ENCODE results near the gene LSM7. TPM values are rescaled to one million over a fixed set of nuclear protein-coding genes. Genes with fewer than 3 reads are reported as not detected.

Gene LSM7
- total and polyA plus RNA-seq, 2 of the 13 experiments (the other 11 are each of a cell fraction or from before 2014, with no cell fraction given): 140 to 205 TPM

DNA sequence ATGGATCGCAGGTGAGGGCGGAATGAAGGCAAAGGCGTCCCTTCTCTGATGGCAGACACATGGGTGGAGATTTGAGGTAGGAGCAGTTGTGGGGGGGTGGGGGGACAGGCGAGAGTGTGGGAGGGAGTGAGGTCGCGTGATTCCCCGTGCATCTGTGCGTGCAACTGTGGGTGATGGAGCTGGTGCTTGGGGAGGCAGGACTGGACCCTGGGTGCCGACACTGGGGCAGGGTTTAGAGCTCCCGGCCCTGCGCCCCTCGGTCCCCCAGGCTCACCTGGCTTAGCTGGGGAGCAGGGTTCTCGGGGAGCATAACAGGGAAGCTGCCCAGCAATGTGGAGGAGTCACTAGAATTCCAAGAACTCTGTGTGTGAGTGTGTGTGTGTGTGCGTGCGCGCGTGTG lies 35.0 kb upstream of the LSM7 start:
- H4K20me1 ChIP-seq (ENCODE audit: insufficient read depth, low read length): no peaks in the 10 kb centered on the region; the same call in 1 of the 2 replicates
- in situ Hi-C loops (cut with HindIII; ENCODE audit: extremely low pct_ligation_motif_present, low pct_unique_long_range_greater_than_20kb): no loop called here
- no peak overlapping the region for H3K9ac ChIP-seq (ENCODE audit: insufficient read depth, low read depth, low read length)
- TF ChIP-seq FOXO1 (CRISPR knock-in tag; IDR thresholded peaks at IDR 0.05): no peak
- WGBS (ENCODE audit: low lambda C conversion rate): 37% methylated on average over 17 of the region's 17 CpGs
- FAIRE-seq (no peak), DNase-seq (ENCODE audit: low spot score) (no peak), ATAC-seq (no peak)
- no peaks in the 10 kb centered on the region for H3K36me3 ChIP-seq (replicated peaks in 1 of 2; ENCODE audit: control insufficient read depth in 1 of 2, insufficient read depth in 2 of 2, low read length in 2 of 2)
- intact Hi-C loops (cut with micrococcal nuclease; ENCODE audit: unreplicated experiment): no loop called here
- H3K4me3 ChIP-seq (replicated peaks in 1 of 3; ENCODE audit: insufficient read depth in 1 of 3, low read depth in 2 of 3, low read length in 3 of 3): no peak overlapping the region
- H3K79me2 ChIP-seq (ENCODE audit: insufficient read depth, low read length): no peaks in the 10 kb centered on the region
- no peak overlapping the region for H3K27ac ChIP-seq (ENCODE audit: extremely low read length, insufficient read depth, low read length)
- no peak overlapping the region for H3K4me2 ChIP-seq (ENCODE audit: low read depth, low read length)
- BruUV-seq (replicated peaks): no TSS peak
- H3K27me3 ChIP-seq (ENCODE audit: control insufficient read depth in 1 of 2, insufficient read depth in 2 of 2, low read length in 2 of 2): peaks cover 8 to 52% of the 10 kb centered on the region in 2 experiments
- no peak overlapping the region for H2AFZ ChIP-seq (ENCODE audit: low read length)
- no peaks in the 10 kb centered on the region for H3K4me1 ChIP-seq (ENCODE audit: insufficient read depth, low read length)
- ChIA-PET CTCF (ENCODE audit: low intra/inter-chr PET ratio, low total read pairs) (no interaction called here), POLR2A (interaction anchor here (0.6 to 0.9 kb wide), 2 partner anchors 29 to 247 kb away, joined by 3 read pairs; no protein-coding TSS in a partner anchor)
- no peaks in the 10 kb centered on the region for H3K9me3 ChIP-seq (ENCODE audit: low read length)

GRCh38 chr19:2362970-2363300 lies 34.5 kb upstream of the LSM7 start:
- no peak overlapping the region for H3K4me3 ChIP-seq (replicated peaks in 1 of 3; ENCODE audit: insufficient read depth in 1 of 3, low read depth in 2 of 3, low read length in 3 of 3)
- no peaks in the 10 kb centered on the region for H3K9me3 ChIP-seq (ENCODE audit: low read length)
- in situ Hi-C loops (cut with HindIII; ENCODE audit: extremely low pct_ligation_motif_present, low pct_unique_long_range_greater_than_20kb): no loop called here
- H3K9ac ChIP-seq (ENCODE audit: insufficient read depth, low read depth, low read length): no peak overlapping the region
- no peaks in the 10 kb centered on the region for H3K36me3 ChIP-seq (replicated peaks in 1 of 2; ENCODE audit: control insufficient read depth in 1 of 2, insufficient read depth in 2 of 2, low read length in 2 of 2)
- no peak for ATAC-seq
- no peak overlapping the region for H3K4me2 ChIP-seq (ENCODE audit: low read depth, low read length)
- H4K20me1 ChIP-seq (ENCODE audit: insufficient read depth, low read length): no peaks in the 10 kb centered on the region; the same call in 1 of the 2 replicates
- intact Hi-C loops (cut with micrococcal nuclease; ENCODE audit: unreplicated experiment): no loop called here
- H2AFZ ChIP-seq (ENCODE audit: low read length): no peak overlapping the region
- FAIRE-seq: no peak
- CTCF ChIA-PET (ENCODE audit: low intra/inter-chr PET ratio, low total read pairs): no interaction called here
- H3K79me2 ChIP-seq (ENCODE audit: insufficient read depth, low read length): no peaks in the 10 kb centered on the region
- H3K27ac ChIP-seq (ENCODE audit: extremely low read length, insufficient read depth, low read length): no peak overlapping the region
- peaks cover 8 to 48% of the 10 kb centered on the region in 2 experiments for H3K27me3 ChIP-seq (ENCODE audit: control insufficient read depth in 1 of 2, insufficient read depth in 2 of 2, low read length in 2 of 2)
- TF ChIP-seq DNMT1 (CRISPR knock-in tag; IDR thresholded peaks at IDR 0.05) (no peak), ARNT2 (CRISPR knock-in tag; IDR thresholded peaks at IDR 0.05; ENCODE audit: low read depth) (no peak), STAG1 (CRISPR knock-in tag; IDR thresholded peaks at IDR 0.05) (no peak), CHD4 (IDR thresholded peaks at IDR 0.05; ENCODE audit: borderline replicate concordance, low read length) (no peak), FOXA3 (CRISPR knock-in tag; IDR thresholded peaks at IDR 0.05) (no peak), ETV5 (CRISPR knock-in tag; IDR thresholded peaks at IDR 0.05; ENCODE audit: borderline replicate concordance) (no peak), SNRNP70 (IDR thresholded peaks at IDR 0.05; ENCODE audit: low read depth, low read length) (no peak)
- POLR2A ChIA-PET: no interaction called here
- DNase-seq (ENCODE audit: low spot score): no peak
- 36% methylated on average over 4 of the region's 15 CpGs for WGBS (ENCODE audit: low lambda C conversion rate)
- BruUV-seq (replicated peaks): no TSS peak
- no peaks in the 10 kb centered on the region for H3K4me1 ChIP-seq (ENCODE audit: insufficient read depth, low read length)

All from HepG2 (cell line).